HCT116 (cell line): ENCODE results near the gene NDUFAF2. TPM values are rescaled to one million over a fixed set of nuclear protein-coding genes. Genes with fewer than 3 reads are reported as not detected.

ENCODE experiments used
- ATAC-seq: fragments of 200-7000 bp; cut with Tn5 transposase; 2 replicates; pipeline ENCODE4 v1.9.1; 2020; ENCODE audit warnings: mild to moderate bottlenecking, moderate library complexity
- BruUV-seq: library from RNA; stranded (reverse); fragments of 400-500 nt; replicated peaks from 2 replicates; lab custom pipeline; 2021; lab: Mats Ljungman, UMichigan
- CTCF ChIA-PET: fragments of 300-600 bp; sonication (Branson Sonifier 250); formaldehyde crosslinking; loops from one replicate; lab custom pipeline; 2021; ENCODE audit warnings: antibody characterized with exemption; lab: Charles Lee
- POLR2A ChIA-PET: fragments of 300-600, 350-600 bp; sonication (Branson Sonifier 250); formaldehyde crosslinking; loops from one replicate; lab custom pipeline; 2021; ENCODE audit warnings: antibody characterized with exemption; lab: Charles Lee
- RAD21 ChIA-PET, 2 experiments: fragments of 300-600 bp; sonication (Branson Sonifier 250); formaldehyde crosslinking; loops; one replicate each; lab custom pipeline; 2023; ENCODE audit warnings: low total read pairs in 2 of 2; ENCODE audit not compliant: uncharacterized antibody in 2 of 2, unreplicated experiment in 2 of 2, low non-redundant PET in 1 of 2; lab: Charles Lee
- DNase-seq: peaks from one replicate; pipeline ENCODE4 v3.0.0-alpha.2; 2010; ENCODE audit warnings: low read depth, low spot score
- H2AFZ ChIP-seq: fragments of 200-600 bp; shearing (Covaris generic), sonication (generic); 2 replicates; pipeline ENCODE4 v1.6.1; 2017; ENCODE audit warnings: low read depth, mixed run types, mixed read lengths, antibody characterized with exemption, low read length; ENCODE audit not compliant: poor library complexity, severe bottlenecking
- H3K27ac ChIP-seq: 2 replicates; pipeline ENCODE4 v1.5.1; 2012; ENCODE audit warnings: low read depth, low read length
- H3K27me3 ChIP-seq: fragments of 200-600 bp; sonication (generic); 2 replicates; pipeline ENCODE4 v1.6.1; 2016; ENCODE audit warnings: mixed run types, low read length, mixed read lengths; ENCODE audit not compliant: insufficient read depth
- H3K36me3 ChIP-seq, 2 experiments: fragments of 200-500 bp in 1 of 2; fragments of 200-600 bp in 1 of 2; sonication (Bioruptor generic) in 1 of 2; sonication (generic) in 1 of 2; 2 replicates each; pipeline versions ENCODE4 v1.5.1 to v1.6.1; 2014 to 2016; ENCODE audit warnings: low read length in 2 of 2, inconsistent platforms in 1 of 2, mixed read lengths in 1 of 2, mixed run types in 1 of 2; ENCODE audit not compliant: insufficient read depth in 2 of 2, control insufficient read depth in 1 of 2
- H3K4me1 ChIP-seq, 2 experiments: fragments of 200-600 bp in 1 of 2; sonication (generic) in 1 of 2; 2 replicates each; pipeline versions ENCODE4 v1.5.1 to v1.6.1; 2012 to 2017; ENCODE audit warnings: low read length in 2 of 2, inconsistent platforms in 1 of 2, mild to moderate bottlenecking in 1 of 2, mixed read lengths in 1 of 2, mixed run types in 1 of 2, moderate library complexity in 1 of 2; ENCODE audit not compliant: insufficient read depth in 2 of 2, control insufficient read depth in 1 of 2
- H3K4me2 ChIP-seq: fragments of 200-600 bp; sonication (generic); 2 replicates; pipeline ENCODE4 v1.6.1; 2017; ENCODE audit warnings: mixed run types, low read length, mixed read lengths
- H3K4me3 ChIP-seq, 2 experiments: fragments of 200-600 bp in 1 of 2; sonication (generic) in 1 of 2; replicated peaks in 1 of 2; 2 replicates each; pipeline ENCODE4 v1.5.1; 2011 to 2016; ENCODE audit warnings: low read length in 2 of 2, control low read depth in 1 of 2, low read depth in 1 of 2, mild to moderate bottlenecking in 1 of 2, mixed read lengths in 1 of 2, mixed run types in 1 of 2
- H3K79me2 ChIP-seq: fragments of 200-600 bp; sonication (generic); 2 replicates; pipeline ENCODE4 v1.6.1; 2017; ENCODE audit warnings: mild to moderate bottlenecking, mixed run types, low read length, moderate library complexity, mixed read lengths; ENCODE audit not compliant: insufficient read depth
- H3K9ac ChIP-seq: fragments of 200-600 bp; sonication (generic); 2 replicates; pipeline ENCODE4 v1.6.1; 2016; ENCODE audit warnings: low read length, mixed read lengths
- H3K9me2 ChIP-seq: fragments of 200-600 bp; sonication (generic), shearing (Covaris generic); 2 replicates; pipeline ENCODE4 v1.6.1; 2017; ENCODE audit warnings: mixed run types, mild to moderate bottlenecking, moderate library complexity; ENCODE audit not compliant: insufficient read depth
- H3K9me3 ChIP-seq, 2 experiments: fragments of 200-500 bp in 1 of 2; fragments of 200-600 bp in 1 of 2; sonication (Bioruptor generic) in 1 of 2; sonication (generic) in 1 of 2; 2 replicates each; pipeline ENCODE4 v1.6.1; 2014 to 2017; ENCODE audit warnings: low read length in 2 of 2, mixed read lengths in 2 of 2, inconsistent platforms in 1 of 2, low read depth in 1 of 2, mild to moderate bottlenecking in 1 of 2, mixed run types in 1 of 2, moderate library complexity in 1 of 2; ENCODE audit not compliant: control insufficient read depth in 1 of 2, insufficient read depth in 1 of 2
- H4K20me1 ChIP-seq: fragments of 200-600 bp; sonication (generic), shearing (Covaris generic); 2 replicates; pipeline ENCODE4 v1.6.1; 2017; ENCODE audit warnings: mixed run types, mild to moderate bottlenecking, moderate library complexity; ENCODE audit not compliant: insufficient read depth
- CBX3 ChIP-seq: IDR thresholded peaks from 2 replicates; pipeline ENCODE4 v1.6.1; 2012; ENCODE audit warnings: low read depth
- CEBPB ChIP-seq: IDR thresholded peaks from 2 replicates; pipeline ENCODE4 v1.6.1; 2012; ENCODE audit warnings: low read depth
- CTCF ChIP-seq, 3 experiments: fragments of 200-600 bp in 1 of 3; sonication (generic) in 1 of 3; IDR thresholded peaks in 2 of 3; conservative IDR thresholded peaks in 1 of 3; 2 replicates each; pipeline ENCODE4 v1.5.1; 2012 to 2017; ENCODE audit warnings: low read depth in 2 of 3, low read length in 2 of 3, antibody characterized with exemption in 1 of 3, borderline replicate concordance in 1 of 3, control low read depth in 1 of 3, mild to moderate bottlenecking in 1 of 3, mixed read lengths in 1 of 3, mixed run types in 1 of 3, moderate library complexity in 1 of 3; ENCODE audit not compliant: insufficient read depth in 1 of 3
- EGR1 ChIP-seq: IDR thresholded peaks from 2 replicates; pipeline ENCODE4 v1.6.1; 2012; ENCODE audit warnings: low read depth
- EZH2 ChIP-seq: fragments of 200-600 bp; sonication (generic); IDR thresholded peaks from 2 replicates; pipeline ENCODE4 v1.6.1; 2017; ENCODE audit warnings: antibody characterized with exemption, mixed run types
- FOSL1 ChIP-seq: IDR thresholded peaks from 2 replicates; pipeline ENCODE4 v1.6.1; 2012; ENCODE audit warnings: low read depth
- JUND ChIP-seq: IDR thresholded peaks from 2 replicates; pipeline ENCODE4 v1.6.1; 2012
- POLR2AphosphoS5 ChIP-seq: IDR thresholded peaks from 2 replicates; pipeline ENCODE4 v1.6.1; 2011; ENCODE audit warnings: mild to moderate bottlenecking, low read depth, low read length, moderate library complexity
- RAD21 ChIP-seq: IDR thresholded peaks from 2 replicates; pipeline ENCODE4 v1.6.1; 2012; ENCODE audit warnings: low read depth, mild to moderate bottlenecking
- SIN3A ChIP-seq: IDR thresholded peaks from 2 replicates; pipeline ENCODE4 v1.6.1; 2012; ENCODE audit warnings: low read depth
- SP1 ChIP-seq: IDR thresholded peaks from 2 replicates; pipeline ENCODE4 v1.6.1; 2012; ENCODE audit warnings: low read depth
- SRF ChIP-seq: IDR thresholded peaks from 2 replicates; pipeline ENCODE4 v1.6.1; 2012; ENCODE audit warnings: low read depth
- TCF7L2 ChIP-seq: IDR thresholded peaks from 2 replicates; pipeline ENCODE4 v1.7.0; 2011; ENCODE audit warnings: borderline replicate concordance, inconsistent platforms; ENCODE audit not compliant: insufficient read depth, insufficient read length; ENCODE audit errors: extremely low read depth
- YY1 ChIP-seq: IDR thresholded peaks from 2 replicates; pipeline ENCODE4 v1.6.1; 2011; ENCODE audit warnings: low read length, low read depth, moderate library complexity, mild to moderate bottlenecking; ENCODE audit not compliant: insufficient replicate concordance; ENCODE audit errors: extremely low read depth
- ZBTB33 ChIP-seq: IDR thresholded peaks from 2 replicates; pipeline ENCODE4 v1.6.1; 2011; ENCODE audit warnings: mild to moderate bottlenecking, low read length, moderate library complexity; ENCODE audit not compliant: insufficient replicate concordance; ENCODE audit errors: extremely low read depth
- ZFX ChIP-seq: fragments of 450-650 bp; IDR thresholded peaks from 2 replicates; pipeline ENCODE4 v1.6.1; 2017
- ZNF274 ChIP-seq: fragments of 200-500 bp; sonication (Bioruptor generic); IDR thresholded peaks from 2 replicates; pipeline ENCODE4 v1.6.1; 2014; ENCODE audit warnings: mild to moderate bottlenecking, low read depth, low read length, inconsistent platforms
- intact Hi-C: fragments of 100-400 bp; cut with micrococcal nuclease; formaldehyde crosslinking; loops from 2 replicates; pipeline ENCODE4 v1.10.0; 2022
- total RNA-seq: library from RNA; stranded (reverse); gene quantifications from one replicate; pipeline ENCODE4 v1.2.1, GENCODE V29; 2021; ENCODE audit not compliant: unreplicated experiment
- TF ChIP-seq, protein P1 (sequence below): IDR thresholded peaks from 2 replicates; pipeline ENCODE4 v1.6.1; 2012; ENCODE audit warnings: low read depth
- TF ChIP-seq, protein P2 (sequence below): IDR thresholded peaks from 2 replicates; pipeline ENCODE4 v1.6.1; 2012
- TF ChIP-seq, protein P3 (sequence below): IDR thresholded peaks from 2 replicates; pipeline ENCODE4 v1.6.1; 2012

Gene NDUFAF2
- total RNA-seq, 1 experiment from 2014 or later = 36.9 TPM

DNA sequence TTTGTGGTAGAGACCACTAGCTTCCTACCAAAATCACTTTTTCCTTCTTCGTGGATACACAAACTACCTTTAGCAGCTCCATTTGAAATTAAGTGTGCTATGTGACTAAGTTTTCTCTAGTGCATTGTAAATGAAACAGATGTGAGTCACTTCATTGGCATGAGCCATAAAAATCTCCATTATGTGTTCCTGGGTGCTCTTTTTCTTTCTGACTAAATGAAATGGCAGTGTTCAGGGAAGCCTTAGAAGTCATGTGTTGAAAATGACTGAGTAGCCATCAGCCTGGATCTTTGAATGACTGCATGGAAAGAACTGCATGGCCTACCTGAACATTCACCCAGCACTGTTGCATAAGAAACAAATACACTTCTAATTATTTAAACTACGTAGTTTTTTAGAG, 107.9 kb downstream of the NDUFAF2 start:
- intact Hi-C loops = loop anchor here (5.0 to 10.0 kb wide), 4 partner anchors 96 to 762 kb away; no protein-coding TSS in a partner anchor
- BruUV-seq = no TSS peak
- Histone ChIP-seq H2AFZ (no peak overlapping the region), H3K4me1 (peaks cover 50 to 64% of the 10 kb centered on the region in 2 experiments), H3K27ac (peak overlapping the region; percentile 82; the same call in 1 of the 2 replicates), H3K79me2 (no peaks in the 10 kb centered on the region; the same call in 1 of the 2 replicates), H4K20me1 (no peaks in the 10 kb centered on the region), H3K27me3 (no peaks in the 10 kb centered on the region), H3K9ac (peak overlapping the region; percentile 47), H3K9me2 (no peaks in the 10 kb centered on the region), H3K36me3 (no peaks in the 10 kb centered on the region), H3K9me3 (no peaks in the 10 kb centered on the region), H3K4me3 (peak overlapping the region in 1 of 2 experiments; percentile 33; a peak in 1 of 4 replicates), H3K4me2 (peak overlapping the region; percentile 75)
- RAD21 ChIA-PET = no interaction called here
- ATAC-seq = peak; percentile 68
- CTCF ChIA-PET = interaction anchor here (0.6 to 2.7 kb wide), 4 partner anchors 19 to 606 kb away, joined by 3 to 13 read pairs (median 3); no protein-coding TSS in a partner anchor
- TF ChIP-seq ZFX = no peak
- TF ChIP-seq YY1 = peak; percentile 93
- TF ChIP-seq SIN3A = peak; percentile 80
- peak; percentile 29; the same call in 1 of the 2 replicates for TF ChIP-seq RAD21
- no peak for TF ChIP-seq EZH2
- peak; percentile 27 for TF ChIP-seq TCF7L2
- TF ChIP-seq, protein P1, sequence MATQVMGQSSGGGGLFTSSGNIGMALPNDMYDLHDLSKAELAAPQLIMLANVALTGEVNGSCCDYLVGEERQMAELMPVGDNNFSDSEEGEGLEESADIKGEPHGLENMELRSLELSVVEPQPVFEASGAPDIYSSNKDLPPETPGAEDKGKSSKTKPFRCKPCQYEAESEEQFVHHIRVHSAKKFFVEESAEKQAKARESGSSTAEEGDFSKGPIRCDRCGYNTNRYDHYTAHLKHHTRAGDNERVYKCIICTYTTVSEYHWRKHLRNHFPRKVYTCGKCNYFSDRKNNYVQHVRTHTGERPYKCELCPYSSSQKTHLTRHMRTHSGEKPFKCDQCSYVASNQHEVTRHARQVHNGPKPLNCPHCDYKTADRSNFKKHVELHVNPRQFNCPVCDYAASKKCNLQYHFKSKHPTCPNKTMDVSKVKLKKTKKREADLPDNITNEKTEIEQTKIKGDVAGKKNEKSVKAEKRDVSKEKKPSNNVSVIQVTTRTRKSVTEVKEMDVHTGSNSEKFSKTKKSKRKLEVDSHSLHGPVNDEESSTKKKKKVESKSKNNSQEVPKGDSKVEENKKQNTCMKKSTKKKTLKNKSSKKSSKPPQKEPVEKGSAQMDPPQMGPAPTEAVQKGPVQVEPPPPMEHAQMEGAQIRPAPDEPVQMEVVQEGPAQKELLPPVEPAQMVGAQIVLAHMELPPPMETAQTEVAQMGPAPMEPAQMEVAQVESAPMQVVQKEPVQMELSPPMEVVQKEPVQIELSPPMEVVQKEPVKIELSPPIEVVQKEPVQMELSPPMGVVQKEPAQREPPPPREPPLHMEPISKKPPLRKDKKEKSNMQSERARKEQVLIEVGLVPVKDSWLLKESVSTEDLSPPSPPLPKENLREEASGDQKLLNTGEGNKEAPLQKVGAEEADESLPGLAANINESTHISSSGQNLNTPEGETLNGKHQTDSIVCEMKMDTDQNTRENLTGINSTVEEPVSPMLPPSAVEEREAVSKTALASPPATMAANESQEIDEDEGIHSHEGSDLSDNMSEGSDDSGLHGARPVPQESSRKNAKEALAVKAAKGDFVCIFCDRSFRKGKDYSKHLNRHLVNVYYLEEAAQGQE = no peak
- TF ChIP-seq, protein P2, sequence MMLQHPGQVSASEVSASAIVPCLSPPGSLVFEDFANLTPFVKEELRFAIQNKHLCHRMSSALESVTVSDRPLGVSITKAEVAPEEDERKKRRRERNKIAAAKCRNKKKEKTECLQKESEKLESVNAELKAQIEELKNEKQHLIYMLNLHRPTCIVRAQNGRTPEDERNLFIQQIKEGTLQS = peak; percentile 54; the same call in 1 of the 2 replicates
- TF ChIP-seq ZBTB33 = no peak
- peak; percentile 97 for TF ChIP-seq CBX3
- TF ChIP-seq CEBPB = peak; percentile 75
- TF ChIP-seq ZNF274 = no peak
- peak; percentile 58; the same call in 1 of the 2 replicates for TF ChIP-seq EGR1
- TF ChIP-seq SP1 = peak; percentile 87
- TF ChIP-seq SRF = peak; percentile 69; the same call in 1 of the 2 replicates
- TF ChIP-seq CTCF (IDR thresholded peaks at IDR 0.05 in 2 of 3, conservative IDR thresholded peaks at IDR 0.05 in 1 of 3; ENCODE audit: borderline replicate concordance in 1 of 3, insufficient read depth in 1 of 3, low read depth in 2 of 3, low read length in 2 of 3) = no peak
- TF ChIP-seq FOSL1 = peak; percentile 96
- TF ChIP-seq, protein P3, sequence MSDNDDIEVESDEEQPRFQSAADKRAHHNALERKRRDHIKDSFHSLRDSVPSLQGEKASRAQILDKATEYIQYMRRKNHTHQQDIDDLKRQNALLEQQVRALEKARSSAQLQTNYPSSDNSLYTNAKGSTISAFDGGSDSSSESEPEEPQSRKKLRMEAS = peak; percentile 60
- peak; percentile 32; the same call in 1 of the 2 replicates for TF ChIP-seq POLR2AphosphoS5
- peak; percentile 95 for TF ChIP-seq JUND
- POLR2A ChIA-PET = interaction anchor here (1.1 kb wide), 1 partner anchor 30 kb away, joined by 4 read pairs; no protein-coding TSS in a partner anchor
- DNase-seq = peak; percentile 93
